ENCODE results near the gene MORN3.

Gene MORN3

GRCh38 chr12:121613462-121613861, 56.0 kb downstream of the MORN3 start:
- H3K9me3 ChIP-seq (ENCODE audit: control insufficient read depth, low read depth, low read length) = no peaks in the 10 kb centered on the region
- H3K27me3 ChIP-seq (ENCODE audit: control insufficient read depth, insufficient read depth, low read length) = no peaks in the 10 kb centered on the region
- H3K9ac ChIP-seq (ENCODE audit: low read length) = no peak overlapping the region
- no peak overlapping the region for H3K27ac ChIP-seq (ENCODE audit: low read length)
- no peaks in the 10 kb centered on the region for H3K4me1 ChIP-seq (ENCODE audit: control insufficient read depth, low read depth, low read length)
- no peaks in the 10 kb centered on the region for H3K36me3 ChIP-seq (ENCODE audit: control insufficient read depth, low read depth, low read length)
- no peak overlapping the region for H3K4me3 ChIP-seq (ENCODE audit: low read length)

GRCh38 chr12:121611306-121611705, 58.1 kb downstream of the MORN3 start:
- H3K9me3 ChIP-seq (ENCODE audit: control insufficient read depth, low read depth, low read length) = no peaks in the 10 kb centered on the region
- H3K27ac ChIP-seq (ENCODE audit: low read length) = no peak overlapping the region
- no peak overlapping the region for H3K9ac ChIP-seq (ENCODE audit: low read length)
- no peaks in the 10 kb centered on the region for H3K27me3 ChIP-seq (ENCODE audit: control insufficient read depth, insufficient read depth, low read length)
- no peaks in the 10 kb centered on the region for H3K36me3 ChIP-seq (ENCODE audit: control insufficient read depth, low read depth, low read length)
- H3K4me3 ChIP-seq (ENCODE audit: low read length) = no peak overlapping the region
- H3K4me1 ChIP-seq (ENCODE audit: control insufficient read depth, low read depth, low read length) = no peaks in the 10 kb centered on the region

- H3K9ac ChIP-seq (ENCODE audit: low read length) = no peak overlapping the region
- H3K36me3 ChIP-seq (ENCODE audit: control insufficient read depth, low read depth, low read length) = no peaks in the 10 kb centered on the region
- no peaks in the 10 kb centered on the region for H3K9me3 ChIP-seq (ENCODE audit: control insufficient read depth, low read depth, low read length)
- H3K27me3 ChIP-seq (ENCODE audit: control insufficient read depth, insufficient read depth, low read length) = no peaks in the 10 kb centered on the region
- H3K27ac ChIP-seq (ENCODE audit: low read length) = no peak overlapping the region
- H3K4me3 ChIP-seq (ENCODE audit: low read length) = no peak overlapping the region
- no peaks in the 10 kb centered on the region for H3K4me1 ChIP-seq (ENCODE audit: control insufficient read depth, low read depth, low read length)
These were observed 59.0 kb downstream of the MORN3 start for GRCh38 chr12:121610239-121611149.

DNA sequence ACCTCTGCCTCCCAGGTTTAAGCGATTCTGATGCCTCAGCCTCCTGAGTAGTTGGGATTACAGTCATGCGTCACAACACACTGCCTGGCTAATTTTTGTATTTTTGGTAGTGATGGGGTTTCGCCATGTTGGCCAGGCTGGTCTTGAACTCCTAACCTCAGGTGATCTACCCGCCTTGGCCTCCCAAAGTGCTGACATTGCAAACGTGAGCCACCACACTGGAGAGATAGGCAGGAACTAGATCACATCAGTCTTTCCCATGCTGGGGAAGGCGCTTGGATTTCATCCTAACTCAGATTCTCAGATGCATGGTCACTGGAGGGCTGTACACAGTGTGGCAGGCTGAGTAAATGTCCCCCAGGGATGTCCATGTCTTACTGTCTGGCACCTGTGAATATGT, 61.2 kb downstream of the MORN3 start:
- Histone ChIP-seq H3K4me1 (ENCODE audit: control insufficient read depth, low read depth, low read length) (no peaks in the 10 kb centered on the region), H3K27ac (ENCODE audit: low read length) (no peak overlapping the region), H3K36me3 (ENCODE audit: control insufficient read depth, low read depth, low read length) (no peaks in the 10 kb centered on the region), H3K4me3 (ENCODE audit: low read length) (no peak overlapping the region), H3K27me3 (ENCODE audit: control insufficient read depth, insufficient read depth, low read length) (no peaks in the 10 kb centered on the region), H3K9ac (ENCODE audit: low read length) (no peak overlapping the region), H3K9me3 (ENCODE audit: control insufficient read depth, low read depth, low read length) (no peaks in the 10 kb centered on the region)

GRCh38 chr12:121603581-121603980, 65.9 kb downstream of the MORN3 start:
- H3K27ac ChIP-seq (ENCODE audit: low read length) = no peak overlapping the region
- H3K4me1 ChIP-seq (ENCODE audit: control insufficient read depth, low read depth, low read length) = no peaks in the 10 kb centered on the region
- no peaks in the 10 kb centered on the region for H3K27me3 ChIP-seq (ENCODE audit: control insufficient read depth, insufficient read depth, low read length)
- H3K36me3 ChIP-seq (ENCODE audit: control insufficient read depth, low read depth, low read length) = no peaks in the 10 kb centered on the region
- H3K9me3 ChIP-seq (ENCODE audit: control insufficient read depth, low read depth, low read length) = no peaks in the 10 kb centered on the region
- no peak overlapping the region for H3K9ac ChIP-seq (ENCODE audit: low read length)
- no peak overlapping the region for H3K4me3 ChIP-seq (ENCODE audit: low read length)

GRCh38 chr12:121602766-121603165, 66.7 kb downstream of the MORN3 start:
- Histone ChIP-seq H3K36me3 (ENCODE audit: control insufficient read depth, low read depth, low read length) (no peaks in the 10 kb centered on the region), H3K27ac (ENCODE audit: low read length) (no peak overlapping the region), H3K9me3 (ENCODE audit: control insufficient read depth, low read depth, low read length) (no peaks in the 10 kb centered on the region), H3K27me3 (ENCODE audit: control insufficient read depth, insufficient read depth, low read length) (no peaks in the 10 kb centered on the region), H3K4me1 (ENCODE audit: control insufficient read depth, low read depth, low read length) (no peaks in the 10 kb centered on the region), H3K4me3 (ENCODE audit: low read length) (no peak overlapping the region), H3K9ac (ENCODE audit: low read length) (no peak overlapping the region)

DNA sequence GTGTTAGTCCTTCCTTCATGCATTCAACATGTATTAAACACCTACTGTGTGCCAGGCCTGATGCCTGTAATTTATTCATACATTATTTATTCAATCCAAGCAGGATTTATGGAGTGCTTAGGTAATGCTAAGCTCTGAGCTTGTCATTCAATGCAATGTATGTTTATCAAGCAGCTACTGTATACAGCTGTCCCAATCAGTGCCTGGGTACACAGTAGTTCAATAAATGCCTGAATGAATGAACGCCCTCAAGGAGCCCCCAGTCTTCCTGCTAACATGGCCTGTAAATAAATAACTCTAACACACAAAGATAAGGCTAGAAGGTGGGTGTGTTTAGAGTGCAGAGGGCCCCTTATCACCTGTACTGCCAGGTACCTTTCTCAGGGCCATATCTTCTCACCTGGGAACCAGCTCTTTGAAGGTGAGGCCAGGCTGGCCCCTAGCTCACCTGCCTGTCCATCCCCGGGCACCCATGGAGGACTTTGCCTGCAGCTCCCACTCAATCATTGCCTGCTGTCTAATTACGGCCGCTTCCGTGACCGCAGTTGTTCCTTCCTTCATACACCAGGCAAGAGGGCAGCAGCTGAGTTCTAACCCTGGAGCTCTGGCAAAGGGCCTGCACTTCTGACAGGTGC, 68.6 kb downstream of the MORN3 start:
- Histone ChIP-seq H3K27ac (ENCODE audit: low read length) (no peak overlapping the region), H3K4me1 (ENCODE audit: control insufficient read depth, low read depth, low read length) (no peaks in the 10 kb centered on the region), H3K36me3 (ENCODE audit: control insufficient read depth, low read depth, low read length) (peaks cover 3% of the 10 kb centered on the region), H3K9ac (ENCODE audit: low read length) (no peak overlapping the region), H3K9me3 (ENCODE audit: control insufficient read depth, low read depth, low read length) (no peaks in the 10 kb centered on the region), H3K27me3 (ENCODE audit: control insufficient read depth, insufficient read depth, low read length) (no peaks in the 10 kb centered on the region), H3K4me3 (ENCODE audit: low read length) (no peak overlapping the region)

Measured in iPS-18a (cell line).